IMR-90 (cell line): ENCODE results near the gene PSMB3. TPM values are rescaled to one million over a fixed set of nuclear protein-coding genes. Genes with fewer than 3 reads are reported as not detected.

ENCODE experiments used
- ATAC-seq: fragments of 200-7000 bp; cut with Tn5 transposase; 2 replicates; pipeline ENCODE4 v1.9.1; 2020; ENCODE audit warnings: low read depth, mild to moderate bottlenecking, moderate library complexity
- BruUV-seq: library from RNA; stranded (reverse); fragments of 400-500 nt; replicated peaks from 2 replicates; lab custom pipeline; 2021; lab: Mats Ljungman, UMichigan
- CTCF ChIA-PET: fragments of 300-600 bp; formaldehyde crosslinking; extraction: SDS; loops from one replicate; lab custom pipeline; 2021; ENCODE audit warnings: antibody characterized with exemption; lab: Yijun Ruan, JAX
- POLR2A ChIA-PET: fragments of 300-600 bp; sonication (Branson Sonifier 250); formaldehyde crosslinking; loops from one replicate; lab custom pipeline; 2022; ENCODE audit warnings: antibody characterized with exemption; ENCODE audit not compliant: unreplicated experiment; lab: Charles Lee
- DNase-seq: peaks from one replicate; pipeline ENCODE4 v3.0.0; 2013
- H2AFZ ChIP-seq: replicated peaks from 2 replicates; pipeline ENCODE3; 2013; ENCODE audit warnings: low read length, mild to moderate bottlenecking; ENCODE audit not compliant: poor library complexity
- H2AK5ac ChIP-seq: 2 replicates; pipeline ENCODE4 v1.6.1; 2013; ENCODE audit warnings: low read depth, low read length, inconsistent platforms
- H2AK9ac ChIP-seq: replicated peaks from 2 replicates; pipeline ENCODE3; 2013; ENCODE audit warnings: mild to moderate bottlenecking, low read depth, low read length, moderate library complexity; ENCODE audit not compliant: poor library complexity
- H2BK120ac ChIP-seq: 2 replicates; pipeline ENCODE4 v1.6.1; 2013; ENCODE audit warnings: low read depth, low read length, inconsistent platforms
- H2BK15ac ChIP-seq: 3 replicates; pipeline ENCODE4 v1.6.1; 2013; ENCODE audit warnings: low read depth, low read length, inconsistent platforms
- H2BK20ac ChIP-seq: 2 replicates; pipeline ENCODE4 v1.6.1; 2013; ENCODE audit warnings: low read depth, mild to moderate bottlenecking, inconsistent platforms, low read length, moderate library complexity
- H2BK5ac ChIP-seq: 2 replicates; pipeline ENCODE4 v1.6.1; 2013; ENCODE audit warnings: mild to moderate bottlenecking, low read depth, low read length, inconsistent platforms; ENCODE audit not compliant: poor library complexity, severe bottlenecking
- H3K14ac ChIP-seq: replicated peaks from 2 replicates; pipeline ENCODE4 v1.6.1; 2013; ENCODE audit warnings: low read depth, low read length, inconsistent platforms
- H3K18ac ChIP-seq: 2 replicates; pipeline ENCODE4 v1.6.1; 2013; ENCODE audit warnings: low read depth, low read length, control low read depth
- H3K23ac ChIP-seq: 2 replicates; pipeline ENCODE4 v1.6.1; 2013; ENCODE audit warnings: low read depth, low read length, inconsistent platforms
- H3K27ac ChIP-seq: 2 replicates; pipeline ENCODE4 v1.5.1; 2013; ENCODE audit warnings: mild to moderate bottlenecking, control low read depth, low read length; ENCODE audit not compliant: insufficient read depth
- H3K27me3 ChIP-seq: 2 replicates; pipeline ENCODE4 v1.6.1; 2013; ENCODE audit warnings: low read length; ENCODE audit not compliant: control insufficient read depth, insufficient read depth
- H3K36me3 ChIP-seq: 2 replicates; pipeline ENCODE4 v1.6.1; 2013; ENCODE audit warnings: low read length, mixed read lengths; ENCODE audit not compliant: control insufficient read depth, insufficient read depth
- H3K4ac ChIP-seq: 2 replicates; pipeline ENCODE4 v1.6.1; 2013; ENCODE audit warnings: low read depth, low read length, inconsistent platforms
- H3K4me1 ChIP-seq: 2 replicates; pipeline ENCODE4 v1.6.1; 2013; ENCODE audit warnings: low read length, mixed read lengths; ENCODE audit not compliant: control insufficient read depth, insufficient read depth
- H3K4me2 ChIP-seq: 2 replicates; pipeline ENCODE4 v1.6.1; 2013; ENCODE audit warnings: low read depth, mild to moderate bottlenecking, control low read depth, low read length, moderate library complexity
- H3K4me3 ChIP-seq: 2 replicates; pipeline ENCODE4 v1.5.1; 2013; ENCODE audit warnings: low read depth, mild to moderate bottlenecking, control low read depth, low read length, moderate library complexity; ENCODE audit not compliant: insufficient read depth
- H3K56ac ChIP-seq: 2 replicates; pipeline ENCODE4 v1.6.1; 2013; ENCODE audit warnings: low read length, inconsistent platforms; ENCODE audit not compliant: insufficient read depth; ENCODE audit errors: extremely low read depth
- H3K79me1 ChIP-seq, 2 experiments: 2 replicates each; pipeline ENCODE4 v1.6.1; 2013; ENCODE audit warnings: low read length in 2 of 2, inconsistent platforms in 1 of 2, low read depth in 1 of 2
- H3K9ac ChIP-seq: 2 replicates; pipeline ENCODE4 v1.6.1; 2013; ENCODE audit warnings: low read depth, low read length, control low read depth
- H3K9me1 ChIP-seq: 2 replicates; pipeline ENCODE4 v1.6.1; 2013; ENCODE audit warnings: low read length, inconsistent platforms; ENCODE audit not compliant: insufficient read depth
- H3K9me3 ChIP-seq: 2 replicates; pipeline ENCODE4 v1.6.1; 2013; ENCODE audit warnings: low read length; ENCODE audit not compliant: control insufficient read depth, insufficient read depth
- H4K20me1 ChIP-seq: 2 replicates; pipeline ENCODE4 v1.6.1; 2013; ENCODE audit warnings: low read length, inconsistent platforms; ENCODE audit not compliant: insufficient read depth
- H4K5ac ChIP-seq: 2 replicates; pipeline ENCODE4 v1.6.1; 2013; ENCODE audit warnings: mild to moderate bottlenecking, low read depth, low read length, control low read depth
- H4K8ac ChIP-seq, 2 experiments: 2 replicates each; pipeline ENCODE4 v1.6.1; 2013; ENCODE audit warnings: low read depth in 2 of 2, low read length in 2 of 2, control low read depth in 1 of 2, inconsistent platforms in 1 of 2
- H4K91ac ChIP-seq: 2 replicates; pipeline ENCODE4 v1.6.1; 2013; ENCODE audit warnings: low read depth, low read length, inconsistent platforms; ENCODE audit not compliant: insufficient read depth
- BHLHE40 ChIP-seq: fragments of 150-350 bp; IDR thresholded peaks from 2 replicates; pipeline ENCODE4 v1.6.1; 2016; ENCODE audit warnings: mild to moderate bottlenecking, low read depth, low read length
- CEBPB ChIP-seq: IDR thresholded peaks from 2 replicates; pipeline ENCODE4 v1.6.1; 2012; ENCODE audit warnings: low read depth, low read length, improper control_type of control experiment
- CHD1 ChIP-seq: IDR thresholded peaks from 2 replicates; pipeline ENCODE4 v1.6.1; 2012; ENCODE audit warnings: low read depth, low read length, improper control_type of control experiment
- CTCF ChIP-seq: conservative IDR thresholded peaks from 2 replicates; pipeline ENCODE4 v1.5.1; 2012; ENCODE audit warnings: mild to moderate bottlenecking, low read depth, low read length, improper control_type of control experiment
- FOS ChIP-seq: fragments of 150-350 bp; IDR thresholded peaks from 2 replicates; pipeline ENCODE4 v1.6.1; 2016; ENCODE audit warnings: low read depth, low read length
- MAFK ChIP-seq: IDR thresholded peaks from 2 replicates; pipeline ENCODE4 v1.6.1; 2012; ENCODE audit warnings: low read depth, low read length, improper control_type of control experiment
- MAZ ChIP-seq: IDR thresholded peaks from 2 replicates; pipeline ENCODE4 v1.6.1; 2012; ENCODE audit warnings: low read depth, mild to moderate bottlenecking, low read length, improper control_type of control experiment, moderate library complexity, borderline replicate concordance
- NFE2L2 ChIP-seq: fragments of 150-350 bp; IDR thresholded peaks from 2 replicates; pipeline ENCODE4 v1.6.1; 2016; ENCODE audit warnings: low read depth, mild to moderate bottlenecking, low read length
- RAD21 ChIP-seq: IDR thresholded peaks from 2 replicates; pipeline ENCODE4 v1.6.1; 2012; ENCODE audit warnings: low read length, improper control_type of control experiment
- RCOR1 ChIP-seq: IDR thresholded peaks from 2 replicates; pipeline ENCODE4 v1.6.1; 2012; ENCODE audit warnings: mild to moderate bottlenecking, low read length, improper control_type of control experiment; ENCODE audit not compliant: insufficient replicate concordance
- RFX5 ChIP-seq: IDR thresholded peaks from 2 replicates; pipeline ENCODE4 v1.8.0; 2012; ENCODE audit warnings: low read depth, mild to moderate bottlenecking, low read length, moderate library complexity
- SMC3 ChIP-seq: fragments of 150-350 bp; IDR thresholded peaks from 2 replicates; pipeline ENCODE4 v1.6.1; 2016; ENCODE audit warnings: low read depth, mild to moderate bottlenecking, antibody characterized with exemption, low read length, moderate library complexity
- USF2 ChIP-seq: fragments of 150-350 bp; IDR thresholded peaks from 2 replicates; pipeline ENCODE4 v1.6.1; 2017; ENCODE audit warnings: mild to moderate bottlenecking, antibody characterized with exemption, low read length, low read depth
- WGBS, 2 experiments: methylation state at CpG; one replicate each; pipeline versions ENCODE4 v1.1.5 to v1.1.7; 2013; ENCODE audit warnings: missing lambda C conversion rate in 2 of 2; ENCODE audit not compliant: insufficient read length in 1 of 2; ENCODE audit errors: extremely low coverage in 2 of 2; 5-methylcytosine and 5-hydroxymethylcytosine counted together
- dilution Hi-C: fragments of 300-500 bp; cut with HindIII; formaldehyde crosslinking; loops from one replicate; pipeline ENCODE4 v1.14.3; 2018; ENCODE audit warnings: low sequenced_read_pairs; ENCODE audit not compliant: unreplicated experiment
- in situ Hi-C: fragments of 300-500 bp; cut with MboI; formaldehyde crosslinking; loops from 3 replicates; pipeline ENCODE4 v1.14.3; 2019; ENCODE audit warnings: low sequenced_read_pairs, inconsistent platforms, mixed read lengths
- intact Hi-C: fragments of 100-400 bp; cut with micrococcal nuclease; formaldehyde crosslinking; loops from 2 replicates; pipeline ENCODE4 v1.10.0; 2022
- polyA plus RNA-seq, 3 experiments: library from polyadenylated mRNA; depleted of rRNA; stranded (reverse); fragments of >200 nt; gene quantifications; 2 replicates each; pipeline ENCODE4 v1.2.3, GENCODE V29; 2012; ENCODE audit warnings: low replicate concordance in 1 of 3
- total RNA-seq: library from RNA; depleted of rRNA; stranded (reverse); fragments of >200 nt; gene quantifications from 2 replicates; pipeline ENCODE4 v1.2.3, GENCODE V29; 2012

The PSMB3 gene
- total and polyA plus RNA-seq, 2 of the 4 experiments (the other 2 are of a cell fraction), result 480 to 828 TPM

GRCh38 chr17:38711792-38712571 lies 40.6 kb upstream of the PSMB3 start:
- peaks cover 66% of the 10 kb centered on the region for H3K36me3 ChIP-seq
- no peak overlapping the region for H2AK5ac ChIP-seq
- dilution Hi-C loops (no loop called here), in situ Hi-C loops (no loop called here), intact Hi-C loops (no loop called here)
- no peak overlapping the region for H3K4me3 ChIP-seq
- TF ChIP-seq CTCF (no peak), NFE2L2 (no peak), MAFK (no peak), USF2 (no peak), BHLHE40 (no peak), CEBPB (no peak), MAZ (no peak), RFX5 (no peak), FOS (no peak), SMC3 (no peak), RAD21 (no peak), RCOR1 (no peak), CHD1 (no peak)
- no peak overlapping the region for H4K8ac ChIP-seq
- ChIA-PET CTCF (no interaction called here), POLR2A (no interaction called here)
- no peak overlapping the region for H3K4me2 ChIP-seq
- no peak overlapping the region for H3K18ac ChIP-seq
- no peaks in the 10 kb centered on the region for H3K4me1 ChIP-seq
- H2BK120ac ChIP-seq, result no peak overlapping the region
- H3K14ac ChIP-seq, result no peak overlapping the region
- no peak overlapping the region for H3K9ac ChIP-seq
- no peak overlapping the region for H3K27ac ChIP-seq
- ATAC-seq, result no peak
- no peak overlapping the region for H4K5ac ChIP-seq
- H3K56ac ChIP-seq, result no peak overlapping the region
- no peak overlapping the region for H3K4ac ChIP-seq
- no peak overlapping the region for H2BK15ac ChIP-seq
- no peaks in the 10 kb centered on the region; the same call in 1 of the 2 replicates for H3K9me1 ChIP-seq
- no peak for DNase-seq
- H2BK20ac ChIP-seq, result no peak overlapping the region
- H3K27me3 ChIP-seq, result no peaks in the 10 kb centered on the region
- H2BK5ac ChIP-seq, result no peak overlapping the region
- 87% methylated on average over 12 of the region's 26 CpGs; no CpG with 5 or more reads in 1 of the 2 experiments for WGBS, 2 experiments
- peaks cover 17% of the 10 kb centered on the region; the same call in 1 of the 2 replicates for H4K20me1 ChIP-seq
- no peak overlapping the region for H2AFZ ChIP-seq
- H3K79me1 ChIP-seq, result peaks cover 12 to 32% of the 10 kb centered on the region in 2 experiments; a peak in 3 of 4 replicates
- no TSS peak for BruUV-seq
- no peaks in the 10 kb centered on the region for H3K9me3 ChIP-seq
- no peak overlapping the region for H4K91ac ChIP-seq
- H3K23ac ChIP-seq, result no peak overlapping the region
- H2AK9ac ChIP-seq, result no peak overlapping the region
